ENCODE measurements around the gene KRT12.
A peak's percentile ranks its signal among the peaks of the same experiment; 100 is the strongest.

KRT12 gene

GRCh38 chr17:40848583-40849235 lies 18.3 kb downstream of the KRT12 start:
- no peak overlapping the region for H3K27ac ChIP-seq
- DNase-seq (ENCODE audit: low read depth, low spot score) = no peak

GRCh38 chr17:40846515-40847144 lies 20.4 kb downstream of the KRT12 start:
- H3K27ac ChIP-seq = no peak overlapping the region
- DNase-seq (ENCODE audit: low read depth, low spot score) = no peak

- H3K27ac ChIP-seq = no peak overlapping the region
- no peak for DNase-seq (ENCODE audit: low read depth, low spot score)
These were observed 22.3 kb downstream of the KRT12 start for GRCh38 chr17:40844671-40845107.

- no peak for DNase-seq (ENCODE audit: low read depth, low spot score)
- H3K27ac ChIP-seq = no peak overlapping the region
These were observed 23.8 kb downstream of the KRT12 start for GRCh38 chr17:40843242-40843641.

GRCh38 chr17:40841246-40841645 lies 25.8 kb downstream of the KRT12 start:
- H3K27ac ChIP-seq = no peak overlapping the region
- no peak for DNase-seq (ENCODE audit: low read depth, low spot score)

GRCh38 chr17:40839194-40839593 lies 27.8 kb downstream of the KRT12 start:
- no peak overlapping the region for H3K27ac ChIP-seq
- DNase-seq (ENCODE audit: low read depth, low spot score) = no peak

- no peak overlapping the region for H3K27ac ChIP-seq
- no peak for DNase-seq (ENCODE audit: low read depth, low spot score)
These were observed 31.0 kb downstream of the KRT12 start for GRCh38 chr17:40836020-40836419.

GRCh38 chr17:40833882-40834281 lies 33.1 kb downstream of the KRT12 start:
- DNase-seq (ENCODE audit: low read depth, low spot score) = no peak
- no peak overlapping the region for H3K27ac ChIP-seq

- no peak overlapping the region for H3K27ac ChIP-seq
- no peak for DNase-seq (ENCODE audit: low read depth, low spot score)
These were observed 34.2 kb downstream of the KRT12 start for GRCh38 chr17:40832840-40833239.

- DNase-seq (ENCODE audit: low read depth, low spot score) = no peak
- no peak overlapping the region for H3K27ac ChIP-seq
These were observed 36.8 kb downstream of the KRT12 start for GRCh38 chr17:40830085-40830776.

GRCh38 chr17:40828454-40829044 lies 38.5 kb downstream of the KRT12 start:
- H3K27ac ChIP-seq = peak overlapping the region; percentile 24
- no peak for DNase-seq (ENCODE audit: low read depth, low spot score)

- DNase-seq (ENCODE audit: low read depth, low spot score) = no peak
- H3K27ac ChIP-seq = peak overlapping the region; percentile 24
These were observed 39.1 kb downstream of the KRT12 start for GRCh38 chr17:40827746-40828453.

GRCh38 chr17:40825599-40825998 lies 41.4 kb downstream of the KRT12 start:
- no peak overlapping the region for H3K27ac ChIP-seq
- DNase-seq (ENCODE audit: low read depth, low spot score) = no peak

GRCh38 chr17:40824015-40824832 lies 42.8 kb downstream of the KRT12 start:
- no peak for DNase-seq (ENCODE audit: low read depth, low spot score)
- H3K27ac ChIP-seq = no peak overlapping the region

- H3K27ac ChIP-seq = no peak within 1 kb of the TSS
- no peak for DNase-seq (ENCODE audit: low read depth, low spot score)
These were observed 44.8 kb downstream of the KRT12 start, which contains the start of gene KRT10 for GRCh38 chr17:40822132-40822812. Gene KRT10 (minus strand): TSS chr17:40822614. CDS start chr17:40822585, 29 bp downstream.

GRCh38 chr17:40821536-40821935 lies 45.5 kb downstream of the KRT12 start:
- H3K27ac ChIP-seq = no peak overlapping the region
- no peak for DNase-seq (ENCODE audit: low read depth, low spot score)

- H3K27ac ChIP-seq = peak overlapping the region; percentile 84
- DNase-seq (ENCODE audit: low read depth, low spot score) = no peak
These were observed 46.7 kb downstream of the KRT12 start for GRCh38 chr17:40820228-40820838.

- peak overlapping the region; percentile 84 for H3K27ac ChIP-seq
- no peak for DNase-seq (ENCODE audit: low read depth, low spot score)
These were observed 47.4 kb downstream of the KRT12 start for GRCh38 chr17:40819528-40820125.
